Breast epithelium (tissue), 3 donors: ENCODE measurements around the gene FCER2.

Experiments
- POLR2A ChIP-seq: fragments of 450-650 bp; IDR thresholded peaks from one replicate; pipeline ENCODE4 v1.6.1; 2016; ENCODE audit warnings: antibody characterized with exemption, mild to moderate bottlenecking, moderate library complexity
- POLR2AphosphoS5 ChIP-seq, 3 donors: sonication (generic); formaldehyde crosslinking; IDR thresholded peaks; one replicate each; pipeline ENCODE4 v1.6.1; 2017; ENCODE audit warnings: antibody characterized with exemption in 3 of 3
- TF ChIP-seq, protein P1 (sequence below), 3 donors: fragments of 450-650 bp; IDR thresholded peaks; one replicate each; pipeline ENCODE4 v1.5.1; 2016 to 2017; ENCODE audit warnings: antibody characterized with exemption in 3 of 3, mild to moderate bottlenecking in 3 of 3, moderate library complexity in 3 of 3

DNA sequence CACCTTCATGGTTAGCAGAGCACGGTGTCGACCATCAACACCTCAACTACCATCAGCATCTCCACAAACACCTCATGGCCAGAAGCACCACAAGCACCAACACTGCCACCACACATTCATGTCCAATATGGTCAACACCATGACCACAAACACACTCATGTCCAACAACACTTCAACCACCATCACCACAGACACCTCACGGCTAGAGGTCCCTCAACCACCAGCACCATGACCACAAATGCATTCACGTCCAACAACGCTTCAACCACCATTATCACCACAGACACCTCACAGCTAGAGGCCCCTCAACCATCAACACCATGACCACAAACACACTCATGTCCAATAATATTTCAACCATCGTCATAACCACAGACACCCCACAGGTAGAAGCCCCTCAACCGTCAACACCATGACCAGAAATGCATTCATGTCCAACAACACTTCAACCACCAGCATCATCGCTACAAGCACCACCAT is 11.1 kb downstream of the FCER2 start:
- TF ChIP-seq, protein P1, sequence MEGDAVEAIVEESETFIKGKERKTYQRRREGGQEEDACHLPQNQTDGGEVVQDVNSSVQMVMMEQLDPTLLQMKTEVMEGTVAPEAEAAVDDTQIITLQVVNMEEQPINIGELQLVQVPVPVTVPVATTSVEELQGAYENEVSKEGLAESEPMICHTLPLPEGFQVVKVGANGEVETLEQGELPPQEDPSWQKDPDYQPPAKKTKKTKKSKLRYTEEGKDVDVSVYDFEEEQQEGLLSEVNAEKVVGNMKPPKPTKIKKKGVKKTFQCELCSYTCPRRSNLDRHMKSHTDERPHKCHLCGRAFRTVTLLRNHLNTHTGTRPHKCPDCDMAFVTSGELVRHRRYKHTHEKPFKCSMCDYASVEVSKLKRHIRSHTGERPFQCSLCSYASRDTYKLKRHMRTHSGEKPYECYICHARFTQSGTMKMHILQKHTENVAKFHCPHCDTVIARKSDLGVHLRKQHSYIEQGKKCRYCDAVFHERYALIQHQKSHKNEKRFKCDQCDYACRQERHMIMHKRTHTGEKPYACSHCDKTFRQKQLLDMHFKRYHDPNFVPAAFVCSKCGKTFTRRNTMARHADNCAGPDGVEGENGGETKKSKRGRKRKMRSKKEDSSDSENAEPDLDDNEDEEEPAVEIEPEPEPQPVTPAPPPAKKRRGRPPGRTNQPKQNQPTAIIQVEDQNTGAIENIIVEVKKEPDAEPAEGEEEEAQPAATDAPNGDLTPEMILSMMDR (IDR thresholded peaks at IDR 0.05), result no peak
- TF ChIP-seq POLR2AphosphoS5 (IDR thresholded peaks at IDR 0.05), result no peak
- TF ChIP-seq POLR2A, result no peak
